Stimulated activated CD8-positive, alpha-beta memory T cell treated with anti-CD3 and anti-CD28 coated beads, Interleukin-15, amount 100 ng/mL, for 4 hours (primary cell): ENCODE results near the gene SNAP47.

Experiments
- DNase-seq, 2 donors: peaks; one replicate each; pipeline ENCODE4 v3.0.0-alpha.2; 2020; ENCODE audit warnings: low read depth in 2 of 2

Gene SNAP47

DNA sequence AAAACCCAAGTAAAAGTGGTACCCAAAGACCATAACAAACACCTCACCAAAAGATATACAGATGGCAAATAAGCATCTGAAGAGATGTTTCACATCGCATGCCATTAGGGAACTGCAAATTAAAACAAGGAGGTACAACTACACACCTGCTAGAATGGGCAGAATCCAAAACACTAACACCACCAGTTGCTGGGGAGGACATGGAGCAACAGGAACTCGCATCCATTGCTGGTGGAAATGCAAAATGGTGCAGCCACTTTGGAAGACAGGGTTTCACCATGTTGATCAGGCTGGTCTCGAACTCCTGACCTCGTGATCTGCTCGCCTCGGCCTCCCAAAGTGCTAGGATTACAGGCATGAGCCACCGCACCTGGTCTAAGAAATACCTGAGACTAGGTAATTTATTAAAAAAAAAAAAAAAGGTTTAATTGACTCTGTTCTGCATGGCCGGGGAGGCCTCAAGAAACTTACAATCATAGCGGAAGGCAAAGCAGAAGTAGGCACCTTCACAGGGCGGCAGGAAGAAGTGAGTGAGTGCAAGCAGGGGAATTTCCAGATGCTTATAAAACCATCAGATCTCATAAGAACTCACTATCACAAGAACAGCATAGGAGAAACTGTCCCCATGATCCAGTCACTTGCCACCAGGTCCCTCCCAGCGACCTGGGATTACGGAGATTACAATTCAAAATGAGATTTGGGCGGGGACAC is 50.0 kb downstream of the SNAP47 start:
- DNase-seq: no peak

DNA sequence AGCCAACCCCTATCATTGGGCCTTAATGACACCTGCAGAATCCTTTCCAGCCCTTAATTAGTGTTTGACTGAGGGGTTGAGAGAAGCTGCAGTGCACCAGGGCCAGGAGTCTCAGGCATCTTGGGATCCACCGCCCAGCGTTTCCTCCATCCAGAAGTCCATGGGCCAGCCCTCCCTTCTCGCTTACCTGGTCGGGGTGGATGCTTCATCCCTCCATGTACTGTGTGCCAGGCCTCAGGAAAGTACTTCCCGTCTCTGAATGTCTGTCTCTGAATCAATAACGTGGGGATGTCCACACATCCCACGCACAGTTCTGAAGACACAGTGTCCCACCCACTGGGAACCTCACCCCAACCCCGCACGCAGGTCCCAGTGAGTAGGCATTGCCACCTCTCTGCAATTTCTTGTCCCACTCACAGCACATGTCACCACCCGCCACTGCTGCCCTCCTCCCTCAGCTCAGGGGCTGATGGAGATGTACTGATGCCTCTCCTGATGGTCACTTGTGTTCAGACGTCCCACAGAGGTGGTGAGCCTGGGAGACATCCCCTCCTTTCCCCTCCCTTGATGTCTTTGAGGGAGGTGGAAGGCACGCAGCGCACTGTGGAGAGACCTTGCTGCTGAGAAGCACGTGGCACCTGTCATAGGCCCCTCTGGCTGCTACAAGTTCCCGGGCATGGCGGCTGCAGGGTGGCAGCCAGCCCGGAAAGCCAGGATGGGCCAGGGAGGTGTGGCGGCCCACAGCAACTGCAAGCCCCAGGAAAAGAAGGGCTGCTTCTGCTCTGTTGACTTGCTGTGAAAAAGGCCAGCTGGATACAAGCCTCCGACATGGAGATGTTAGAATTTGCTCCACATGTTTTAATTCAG is 50.8 kb downstream of the SNAP47 start:
- no peak for DNase-seq

DNA sequence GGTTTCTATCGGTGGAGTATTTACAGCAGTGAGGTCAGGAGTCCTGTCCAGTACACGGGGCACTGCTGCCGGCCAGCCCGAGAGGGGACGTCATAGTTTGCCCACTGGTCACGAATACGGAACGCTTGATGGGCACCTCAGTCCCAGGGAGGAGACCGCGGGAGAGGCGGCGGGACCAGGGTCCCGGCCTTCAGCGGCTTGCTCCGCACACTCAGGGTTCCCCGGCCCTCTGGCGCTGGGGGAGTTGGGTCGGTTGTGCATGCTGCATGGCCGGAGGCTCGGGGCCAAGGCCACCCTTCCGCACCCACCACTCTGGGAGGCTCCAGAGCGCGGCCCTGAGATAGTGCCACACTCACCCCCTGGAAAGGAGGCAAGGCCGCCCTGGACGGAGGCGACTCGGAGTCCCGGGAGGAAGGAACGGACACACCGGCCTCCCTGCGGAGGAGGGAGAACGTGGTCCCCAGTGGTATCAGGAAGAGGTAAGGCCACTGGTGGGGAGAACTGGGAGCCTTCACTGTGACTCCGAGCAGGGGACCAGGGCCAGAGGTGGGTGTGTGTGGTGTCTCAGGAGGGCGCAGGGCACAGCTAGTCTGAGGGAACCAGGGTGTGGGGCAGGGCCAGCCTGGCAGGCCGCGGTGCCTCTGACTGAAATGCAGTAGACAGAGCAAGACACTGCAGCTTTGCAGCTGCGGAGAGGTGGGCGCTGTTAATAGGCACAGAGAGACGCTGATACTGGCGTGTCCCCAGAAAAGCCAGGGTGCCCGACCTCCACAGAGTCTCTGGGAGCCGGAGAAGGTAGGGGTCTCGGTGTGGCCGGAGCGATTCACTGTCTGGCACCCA is 51.7 kb downstream of the SNAP47 start:
- DNase-seq: no peak

DNA sequence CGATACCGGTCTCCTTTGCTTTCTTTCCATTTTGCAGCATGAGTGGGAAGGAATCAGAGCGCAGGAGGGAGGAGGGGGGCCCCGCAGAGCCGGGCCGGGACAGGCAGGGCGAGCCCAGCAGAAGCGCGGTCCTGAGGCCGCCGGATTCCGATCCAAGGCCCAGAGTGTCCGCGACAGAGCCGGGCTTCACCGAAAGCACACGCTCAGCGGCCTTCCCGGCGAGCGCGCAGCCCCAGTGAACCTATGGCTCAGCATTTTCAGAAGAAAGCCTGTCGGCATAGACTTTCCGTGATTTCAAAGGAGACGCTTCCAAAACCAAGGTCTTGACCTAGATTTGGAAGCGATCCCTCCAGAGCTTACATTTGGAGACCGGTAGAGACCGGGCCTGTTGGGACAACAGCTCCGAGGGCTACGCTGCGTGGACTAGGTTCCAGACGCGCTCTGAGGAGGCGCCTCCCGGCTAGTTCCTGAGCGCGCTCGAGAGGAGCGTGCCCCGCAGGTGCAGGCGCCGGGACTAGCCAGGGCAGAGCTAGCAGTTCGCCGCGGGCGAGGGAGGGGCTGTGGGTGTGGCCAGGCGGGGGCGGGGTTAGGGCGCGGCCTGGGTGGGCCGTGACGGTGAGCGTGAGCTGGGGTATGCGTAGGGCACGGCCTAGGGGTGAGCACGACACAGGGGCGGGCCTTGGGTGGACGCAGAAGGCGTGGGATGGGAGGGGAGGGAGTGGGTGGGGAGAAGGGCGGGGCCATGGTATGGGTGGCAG is 52.5 kb downstream of the SNAP47 start:
- peak; percentile 84 to 87 for DNase-seq

DNA sequence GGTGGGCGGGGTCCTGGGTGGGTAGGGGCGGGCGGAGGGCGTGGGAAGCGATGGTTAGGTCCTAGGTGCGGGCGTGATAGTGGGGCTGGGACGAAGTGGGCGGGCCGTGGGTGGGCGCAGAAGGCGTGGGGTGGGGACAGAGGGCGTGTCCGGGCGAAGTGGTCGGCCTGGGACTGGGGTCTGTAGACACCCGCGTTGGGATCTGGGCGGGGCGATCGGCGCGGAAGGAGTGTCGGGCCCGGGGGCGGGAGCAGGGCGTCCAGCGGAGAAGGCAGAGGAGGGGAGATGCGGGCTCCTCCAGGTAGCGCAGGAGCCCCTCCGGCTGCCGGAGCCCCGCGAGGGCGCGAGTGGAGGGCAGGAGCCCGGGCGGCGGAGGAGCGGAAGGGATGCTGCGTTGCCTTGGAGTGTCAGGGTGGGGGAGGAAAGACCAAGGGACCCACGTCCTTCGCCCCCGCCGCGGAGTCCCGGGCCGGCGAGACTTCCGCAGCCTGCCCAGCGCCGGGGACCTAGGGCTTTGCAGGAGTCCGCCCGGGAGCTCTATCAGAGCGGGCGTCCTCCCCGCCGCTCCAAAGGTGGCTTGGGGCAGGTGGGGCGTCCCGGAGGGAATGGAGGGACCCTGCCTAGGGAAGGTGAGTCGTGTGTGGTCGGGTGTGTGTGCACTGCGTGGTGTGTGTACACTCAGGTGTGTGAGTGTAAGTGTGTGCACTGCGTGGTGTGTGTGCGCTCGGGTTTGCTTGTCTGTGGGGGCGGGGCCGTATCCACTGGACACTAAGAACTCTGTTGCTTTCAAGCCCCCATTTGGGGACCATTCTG is 53.2 kb downstream of the SNAP47 start:
- no peak for DNase-seq

DNA sequence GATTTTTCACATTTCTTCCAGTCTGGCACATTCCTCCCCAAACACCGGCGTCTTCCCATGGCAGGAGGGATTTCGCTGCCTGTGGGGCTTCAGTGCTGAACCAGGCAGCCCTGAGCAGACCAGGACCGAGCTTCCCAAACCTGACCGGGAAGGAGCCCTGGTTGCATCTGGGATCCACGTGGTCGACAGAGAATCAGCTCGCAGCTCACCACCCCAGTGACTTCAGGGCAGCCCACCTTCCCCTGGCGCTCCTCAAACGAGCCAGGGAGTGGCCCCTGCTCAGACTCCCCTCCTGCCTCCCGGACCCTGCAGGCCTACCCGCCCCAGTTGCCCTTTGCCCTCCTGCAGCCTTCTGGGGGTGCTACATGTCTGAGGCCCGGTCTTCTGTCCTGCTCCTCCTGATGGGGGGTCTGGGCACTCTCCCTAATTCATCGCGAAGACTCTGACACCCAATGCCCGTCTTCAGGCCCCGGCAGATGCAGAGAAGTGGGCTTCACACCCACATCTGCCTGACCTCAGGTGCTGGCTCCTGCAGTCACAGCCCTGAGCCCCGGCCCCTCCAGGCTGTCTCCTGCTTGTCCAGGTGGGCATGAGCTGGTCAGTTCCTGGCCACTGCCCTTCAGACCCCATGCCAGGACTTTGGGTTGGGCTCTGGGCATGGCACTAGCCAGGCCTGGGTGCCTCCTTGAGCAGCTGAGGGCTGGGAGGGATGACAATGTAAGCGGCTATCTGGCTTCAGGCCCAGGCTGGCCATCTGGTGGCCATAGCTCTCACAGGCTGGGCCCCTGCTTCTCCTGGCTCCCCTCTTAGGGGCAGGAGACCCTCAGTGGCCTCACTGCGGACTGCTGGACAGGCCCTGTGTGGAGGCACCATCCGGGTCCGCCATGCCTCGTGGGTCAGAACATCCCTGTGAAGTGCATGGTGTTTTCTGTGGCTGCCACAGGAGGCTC is 54.1 kb downstream of the SNAP47 start:
- no peak for DNase-seq

DNA sequence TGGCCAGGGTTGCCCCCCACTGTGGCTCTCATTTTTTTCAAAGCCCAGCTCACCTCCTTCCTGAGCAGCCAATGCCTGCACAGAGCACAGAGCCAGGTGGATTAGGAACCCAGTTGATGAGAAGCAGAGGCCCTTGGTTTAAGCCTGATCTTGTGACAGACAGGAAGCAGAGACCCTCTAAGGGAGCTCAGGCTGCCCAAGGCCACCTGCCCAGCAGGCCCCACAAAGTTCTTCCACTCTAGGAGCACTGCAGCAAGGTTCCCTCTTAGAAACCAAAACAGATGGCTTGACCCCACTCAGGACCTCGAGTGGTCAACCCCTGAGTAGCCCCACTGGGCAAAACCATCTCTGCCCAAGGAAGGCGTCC is 54.8 kb downstream of the SNAP47 start:
- DNase-seq: no peak

DNA sequence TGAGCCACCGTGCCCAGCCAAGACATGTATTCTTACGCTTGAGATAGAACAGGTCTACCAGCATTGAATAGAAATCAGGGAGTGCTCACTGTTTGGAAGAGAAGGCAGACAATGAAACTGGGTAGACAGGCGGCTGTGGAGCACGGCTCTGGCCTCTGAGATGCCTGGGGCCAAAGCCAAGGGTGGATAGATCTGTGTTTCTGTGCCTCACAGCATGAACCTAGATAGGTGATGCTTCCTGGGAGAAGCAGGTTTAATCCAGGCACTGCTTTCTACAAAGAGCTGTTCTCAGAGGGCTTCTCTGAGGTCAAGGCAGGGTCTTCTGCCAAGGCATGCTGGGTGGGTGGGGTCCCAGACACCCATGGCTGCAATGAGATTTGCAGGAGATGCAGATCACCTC is 55.6 kb downstream of the SNAP47 start:
- no peak for DNase-seq

DNA sequence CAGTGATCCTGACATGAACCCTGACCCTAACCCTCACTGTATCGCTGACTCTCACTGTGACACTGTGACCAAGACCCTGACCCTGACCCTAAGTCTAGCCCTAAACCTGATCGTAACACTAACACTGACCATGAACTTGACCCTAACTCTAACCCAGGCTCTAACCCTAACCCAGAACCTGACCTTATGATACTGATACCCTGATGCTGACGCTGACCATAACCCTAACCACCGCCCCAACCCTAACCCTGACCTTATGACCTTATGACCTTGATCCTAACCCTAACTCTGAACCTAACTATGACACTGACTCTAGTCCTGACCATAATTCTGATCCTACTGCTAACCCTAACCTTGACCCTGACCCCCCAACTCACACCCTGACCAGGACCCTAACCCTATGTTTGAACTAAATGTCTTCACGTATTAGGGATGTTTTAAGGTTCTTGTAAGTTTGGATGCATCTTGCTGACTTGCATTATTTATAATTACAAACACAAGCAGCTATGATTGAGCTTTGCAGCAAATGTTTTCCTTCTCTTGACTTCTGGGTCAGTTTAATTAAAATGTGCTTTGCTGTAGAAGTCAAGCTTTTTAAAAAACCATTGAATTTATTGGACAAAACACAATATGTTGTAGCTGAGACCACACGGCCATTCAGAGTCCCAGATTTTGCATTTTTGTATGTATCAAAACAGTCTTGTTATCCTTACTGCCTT is 56.3 kb downstream of the SNAP47 start:
- no peak for DNase-seq

DNA sequence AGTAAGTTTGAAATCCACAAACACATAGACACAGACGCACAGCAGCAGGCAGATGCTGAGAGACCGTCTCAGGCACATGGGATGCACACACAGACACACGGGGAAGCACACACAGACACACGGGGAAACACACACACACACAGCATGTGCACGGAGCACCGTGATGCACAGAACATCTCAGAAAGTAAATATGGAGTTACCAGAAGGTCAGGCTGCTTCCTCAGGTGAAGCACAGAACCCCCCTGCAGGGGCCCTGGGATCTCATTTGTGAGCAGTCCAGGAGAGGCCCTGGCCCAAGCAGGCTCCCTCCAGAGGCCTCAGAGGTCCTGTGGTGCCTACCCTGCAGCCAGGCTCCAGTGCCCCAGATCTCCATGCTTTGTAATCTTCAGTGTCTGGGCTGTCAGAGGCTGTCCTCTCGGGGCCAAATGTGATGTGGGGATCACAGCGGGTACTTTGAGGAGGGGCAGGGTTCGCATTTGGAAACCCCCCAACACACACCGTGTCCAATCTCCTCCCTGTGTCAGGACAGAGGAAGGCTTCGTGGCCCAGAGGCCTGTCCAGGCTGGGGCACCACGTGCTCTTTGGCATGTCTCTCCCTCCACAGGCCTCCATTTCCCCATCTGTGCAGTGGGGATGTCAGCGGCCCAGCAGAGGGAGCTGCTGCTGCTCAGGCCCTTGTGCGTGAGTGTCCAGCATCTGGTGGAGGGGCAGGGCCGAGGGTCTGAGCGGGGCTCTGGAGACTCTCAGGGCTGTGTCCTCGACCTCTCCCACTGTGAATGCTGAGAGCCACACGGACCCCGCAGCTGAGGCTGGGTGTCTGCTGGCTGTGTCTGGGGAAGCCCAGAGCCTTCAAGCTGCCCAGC is 57.2 kb downstream of the SNAP47 start:
- no peak for DNase-seq

DNA sequence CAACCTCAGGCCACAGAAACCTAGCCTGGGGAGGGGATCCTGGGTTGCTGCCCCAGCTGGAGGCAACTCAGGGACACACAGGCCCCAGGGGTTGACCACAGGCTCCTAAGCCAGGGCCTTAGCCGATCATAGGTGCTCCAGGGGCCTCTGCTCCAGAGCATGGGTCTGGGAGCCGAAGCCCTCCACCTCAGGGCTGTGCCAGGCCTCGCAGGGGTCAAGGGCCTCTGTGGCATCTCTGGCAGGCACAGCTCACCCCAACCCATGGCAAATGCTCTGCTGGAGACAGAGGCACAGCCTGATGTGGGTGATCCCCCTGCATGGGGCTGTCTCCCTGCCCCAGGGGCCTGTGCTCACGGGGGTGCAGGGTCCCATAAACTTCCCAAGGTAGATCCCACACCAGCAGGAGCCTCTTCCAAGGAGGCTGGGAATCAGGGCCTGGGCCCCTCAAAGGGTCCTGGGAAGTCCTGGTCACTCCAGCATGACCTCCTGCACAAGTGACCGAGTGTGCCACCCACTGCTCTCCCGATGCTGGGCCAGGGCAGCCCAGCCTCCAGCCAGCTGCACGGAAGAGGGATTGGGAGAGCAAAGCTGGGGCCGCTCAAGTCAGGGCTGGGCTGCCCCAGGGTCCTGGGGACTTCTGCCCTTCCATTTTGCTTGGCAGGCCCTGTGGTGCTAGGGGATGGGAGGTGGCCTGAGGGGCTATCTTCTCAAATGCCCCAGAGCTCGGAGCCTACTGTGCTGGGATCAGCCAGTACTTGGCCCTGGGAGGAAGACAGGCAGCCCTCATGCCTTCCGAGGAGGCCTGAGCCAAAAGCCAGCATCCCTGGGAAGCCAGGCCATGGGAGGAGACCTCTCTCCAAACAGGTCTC is 58.1 kb downstream of the SNAP47 start:
- no peak for DNase-seq

DNA sequence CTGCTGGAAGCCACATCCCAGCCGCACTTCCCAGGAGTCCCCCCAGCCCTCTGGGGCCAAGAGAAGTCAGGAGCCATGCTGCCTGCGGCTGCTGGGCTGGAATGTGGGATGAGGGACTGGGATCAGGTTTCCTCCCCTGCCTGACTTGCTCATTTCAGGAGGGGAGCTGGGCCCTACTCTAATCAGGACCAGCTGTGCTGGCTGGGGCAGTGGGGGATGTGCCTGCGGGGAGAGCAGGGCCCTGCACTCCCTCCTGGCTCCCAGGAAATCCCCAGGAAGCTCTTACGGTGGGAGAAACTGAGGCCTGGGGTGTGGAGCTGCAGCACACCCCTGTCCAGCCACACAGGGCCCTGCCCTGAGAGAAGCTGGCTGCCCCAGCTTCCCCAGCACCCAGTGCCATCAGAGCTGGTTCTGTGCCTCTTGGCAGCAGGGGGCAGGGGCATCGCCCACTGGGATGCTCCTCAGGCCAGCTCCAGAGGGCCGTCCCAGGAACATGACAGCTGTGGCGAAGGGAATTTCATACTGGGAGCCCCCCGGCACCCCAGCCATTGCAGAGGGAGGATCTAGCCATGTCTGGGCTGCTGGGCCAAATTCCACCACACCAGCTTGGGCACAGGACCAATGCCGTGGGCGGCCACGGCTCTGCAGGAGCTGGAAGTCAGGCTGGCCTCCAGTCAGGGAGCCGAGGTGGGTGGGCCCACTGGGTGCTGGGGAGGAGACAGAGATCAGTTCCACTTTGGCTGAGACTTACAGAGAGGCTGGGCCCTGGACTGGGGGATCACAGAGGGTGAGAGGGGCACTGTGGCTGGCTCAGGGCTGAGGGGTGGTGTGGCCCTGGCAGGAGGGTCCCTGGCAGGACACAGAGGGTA is 58.9 kb downstream of the SNAP47 start:
- DNase-seq: no peak

DNA sequence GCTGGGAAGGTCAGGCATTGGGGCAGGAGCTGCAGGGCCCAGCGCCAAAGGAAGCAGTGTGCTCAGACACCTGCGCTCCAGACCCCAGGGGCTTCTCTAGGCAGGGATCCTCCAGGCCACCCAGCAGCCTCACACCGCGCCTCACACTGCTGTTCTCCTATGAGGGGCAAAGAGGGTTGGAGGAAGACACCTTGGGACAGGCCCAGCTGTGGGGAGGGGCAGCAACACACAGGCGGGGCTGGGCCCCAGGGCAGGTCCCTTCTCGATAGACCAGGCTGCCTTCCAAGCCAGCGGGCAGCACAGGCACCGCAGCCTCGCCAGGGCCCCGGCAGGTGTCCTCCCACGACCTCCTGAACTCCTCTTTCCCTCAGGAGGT is 59.6 kb downstream of the SNAP47 start:
- DNase-seq: no peak

DNA sequence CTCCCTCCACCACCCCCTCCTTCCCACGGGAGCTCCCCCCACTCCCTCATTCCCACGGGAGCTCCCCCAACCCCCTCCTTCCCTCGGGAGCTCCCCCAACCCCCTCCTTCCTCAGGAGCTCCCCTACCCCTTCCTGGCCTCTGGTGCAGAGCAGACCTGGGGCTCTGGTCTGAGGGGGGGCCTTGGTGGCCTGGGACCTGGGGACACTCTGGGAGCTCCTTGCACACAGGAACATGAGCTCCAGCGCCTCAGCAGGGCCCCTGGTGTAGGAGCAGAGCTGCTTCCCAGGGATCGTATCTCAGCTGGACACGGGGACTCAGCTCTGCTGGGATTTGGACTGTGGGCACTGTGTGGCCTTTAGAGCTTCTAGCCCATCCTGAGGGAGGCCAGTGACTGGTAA is 60.5 kb downstream of the SNAP47 start:
- no peak for DNase-seq

DNA sequence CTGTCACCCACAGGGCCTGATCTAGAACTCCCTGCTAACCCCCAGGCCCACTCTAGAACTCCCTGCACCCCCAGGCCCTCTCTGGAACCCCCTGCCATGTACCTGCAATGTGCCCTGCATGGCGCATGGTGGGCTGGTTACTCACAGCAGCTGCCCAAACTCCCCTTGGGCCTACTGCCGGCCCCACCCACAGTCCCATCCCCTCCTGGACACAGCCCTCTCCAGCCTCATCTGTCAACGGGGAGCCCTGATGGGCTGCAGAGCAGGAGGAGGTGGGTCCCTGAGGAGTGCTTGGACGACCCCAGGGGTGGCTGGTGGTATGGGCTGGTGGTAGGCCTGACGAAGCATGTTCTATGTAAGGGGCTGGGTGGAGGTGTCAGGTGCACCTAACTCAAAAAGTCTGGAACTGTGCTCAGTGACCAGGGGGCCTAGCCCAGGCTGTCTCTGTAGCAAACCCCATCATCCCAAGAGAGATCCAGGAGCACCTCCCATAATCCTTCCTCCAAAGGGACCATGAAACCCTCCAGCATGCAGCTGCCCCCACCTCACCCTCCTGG is 61.2 kb downstream of the SNAP47 start:
- no peak for DNase-seq

DNA sequence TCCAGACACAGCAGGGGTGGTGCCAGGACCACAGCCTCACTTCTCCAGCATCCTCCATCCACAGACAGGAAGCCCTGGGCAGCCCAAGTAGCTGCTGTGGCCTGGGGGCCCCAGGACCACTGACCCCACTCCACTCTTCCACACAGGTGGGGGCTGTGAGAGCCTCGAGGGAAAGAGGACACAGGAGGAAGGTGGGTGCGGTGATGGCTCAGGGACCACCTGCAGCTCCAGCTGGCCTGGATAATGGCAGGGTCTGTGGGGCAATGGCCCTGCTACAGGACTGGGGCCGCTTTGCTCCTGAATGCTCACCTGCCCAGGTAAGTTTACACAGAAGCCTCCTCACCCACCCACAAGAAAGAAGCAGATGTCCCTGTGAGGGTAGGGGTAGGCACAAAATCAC is 61.9 kb downstream of the SNAP47 start:
- DNase-seq: no peak
